Measurements from ENCODE around the gene PLCD3.

PLCD3 gene

GRCh38 chr17:45149669-45150664 is 17.7 kb upstream of the PLCD3 start:
- no peak for DNase-seq (ENCODE audit: low read depth in 2 of 2)

- peak; percentile 63 to 68 for DNase-seq (ENCODE audit: low read depth in 2 of 2)
Measured at GRCh38 chr17:45149037-45149668, 16.8 kb upstream of the PLCD3 start.

- DNase-seq (ENCODE audit: low read depth in 2 of 2) = peak; percentile 97
Measured at GRCh38 chr17:45148183-45149036, 16.1 kb upstream of the PLCD3 start, which contains the start of gene HEXIM1. Gene HEXIM1, plus strand, starts transcription at chr17:45148475. Its CDS starts 716 bp downstream, at chr17:45149191.

- DNase-seq (ENCODE audit: low read depth in 2 of 2) = peak; percentile 68 to 74
Measured at GRCh38 chr17:45147581-45148182, 15.4 kb upstream of the PLCD3 start.

GRCh38 chr17:45146890-45147580 is 14.7 kb upstream of the PLCD3 start:
- no peak for DNase-seq (ENCODE audit: low read depth in 2 of 2)

GRCh38 chr17:45146592-45146889 is 14.2 kb upstream of the PLCD3 start:
- no peak for DNase-seq (ENCODE audit: low read depth in 2 of 2)

- no peak for DNase-seq (ENCODE audit: low read depth in 2 of 2)
Measured at GRCh38 chr17:45146166-45146565, 13.9 kb upstream of the PLCD3 start.

GRCh38 chr17:45145035-45145389 is 12.7 kb upstream of the PLCD3 start:
- DNase-seq (ENCODE audit: low read depth in 2 of 2) = no peak

- DNase-seq (ENCODE audit: low read depth in 2 of 2) = peak in 1 of 2 donors; percentile 26
Measured at GRCh38 chr17:45144199-45145034, 12.1 kb upstream of the PLCD3 start.

- DNase-seq (ENCODE audit: low read depth in 2 of 2) = peak in 1 of 2 donors; percentile 27
Measured at GRCh38 chr17:45143767-45144198, 11.5 kb upstream of the PLCD3 start.

GRCh38 chr17:45143094-45143670 is 10.9 kb upstream of the PLCD3 start:
- DNase-seq (ENCODE audit: low read depth in 2 of 2) = no peak

- DNase-seq (ENCODE audit: low read depth in 2 of 2) = no peak
Measured at GRCh38 chr17:45139533-45139920, 7.2 kb upstream of the PLCD3 start.

- no peak for DNase-seq (ENCODE audit: low read depth in 2 of 2)
Measured at GRCh38 chr17:45138911-45139532, 6.7 kb upstream of the PLCD3 start.

- DNase-seq (ENCODE audit: low read depth in 2 of 2) = no peak
Measured at GRCh38 chr17:45137561-45138305, 5.4 kb upstream of the PLCD3 start.

GRCh38 chr17:45136846-45137560 is 4.7 kb upstream of the PLCD3 start:
- no peak for DNase-seq (ENCODE audit: low read depth in 2 of 2)

GRCh38 chr17:45135978-45136791 is 3.9 kb upstream of the PLCD3 start:
- no peak for DNase-seq (ENCODE audit: low read depth in 2 of 2)

Measured in stimulated activated CD8-positive, alpha-beta memory T cell treated with anti-CD3 and anti-CD28 coated beads, Interleukin-2, amount 100 ng/mL, for 48 hours (primary cell).